ENCODE results near the gene POLR1E. TPM values are rescaled to one million over a fixed set of nuclear protein-coding genes. Genes with fewer than 3 reads are reported as not detected.

The POLR1E gene
- total RNA-seq, 4 donors from 2014 or later: 4.0 to 21.5 (median 8.1) TPM

GRCh38 chr9:37541465-37541864 is 55.7 kb downstream of the POLR1E start:
- Histone ChIP-seq H3K4me3 (no peak overlapping the region), H3K4me1 (no peaks in the 10 kb centered on the region), H3K36me3 (peaks cover 0 to 3% (median 0%) of the 10 kb centered on the region in 3 donors), H3K27me3 (no peaks in the 10 kb centered on the region), H3K27ac (no peak overlapping the region), H3K9me3 (no peaks in the 10 kb centered on the region)
- no peak for DNase-seq
- TF ChIP-seq, protein P1, sequence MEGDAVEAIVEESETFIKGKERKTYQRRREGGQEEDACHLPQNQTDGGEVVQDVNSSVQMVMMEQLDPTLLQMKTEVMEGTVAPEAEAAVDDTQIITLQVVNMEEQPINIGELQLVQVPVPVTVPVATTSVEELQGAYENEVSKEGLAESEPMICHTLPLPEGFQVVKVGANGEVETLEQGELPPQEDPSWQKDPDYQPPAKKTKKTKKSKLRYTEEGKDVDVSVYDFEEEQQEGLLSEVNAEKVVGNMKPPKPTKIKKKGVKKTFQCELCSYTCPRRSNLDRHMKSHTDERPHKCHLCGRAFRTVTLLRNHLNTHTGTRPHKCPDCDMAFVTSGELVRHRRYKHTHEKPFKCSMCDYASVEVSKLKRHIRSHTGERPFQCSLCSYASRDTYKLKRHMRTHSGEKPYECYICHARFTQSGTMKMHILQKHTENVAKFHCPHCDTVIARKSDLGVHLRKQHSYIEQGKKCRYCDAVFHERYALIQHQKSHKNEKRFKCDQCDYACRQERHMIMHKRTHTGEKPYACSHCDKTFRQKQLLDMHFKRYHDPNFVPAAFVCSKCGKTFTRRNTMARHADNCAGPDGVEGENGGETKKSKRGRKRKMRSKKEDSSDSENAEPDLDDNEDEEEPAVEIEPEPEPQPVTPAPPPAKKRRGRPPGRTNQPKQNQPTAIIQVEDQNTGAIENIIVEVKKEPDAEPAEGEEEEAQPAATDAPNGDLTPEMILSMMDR (IDR thresholded peaks at IDR 0.05): no peak
- TF ChIP-seq POLR2A (IDR thresholded peaks at IDR 0.05): no peak

- Histone ChIP-seq H3K27me3 (no peaks in the 10 kb centered on the region), H3K9me3 (no peaks in the 10 kb centered on the region), H3K4me3 (no peak overlapping the region), H3K27ac (no peak overlapping the region), H3K36me3 (no peaks in the 10 kb centered on the region), H3K4me1 (no peaks in the 10 kb centered on the region)
- TF ChIP-seq, protein P1 (IDR thresholded peaks at IDR 0.05): no peak
- no peak for TF ChIP-seq POLR2A (IDR thresholded peaks at IDR 0.05)
- no peak for DNase-seq
These were observed 56.7 kb downstream of the POLR1E start for GRCh38 chr9:37542488-37542887.

GRCh38 chr9:37542895-37543294 is 57.1 kb downstream of the POLR1E start:
- H3K27me3 ChIP-seq: no peaks in the 10 kb centered on the region
- no peaks in the 10 kb centered on the region for H3K4me1 ChIP-seq
- H3K27ac ChIP-seq: no peak overlapping the region
- no peaks in the 10 kb centered on the region for H3K9me3 ChIP-seq
- H3K36me3 ChIP-seq: no peaks in the 10 kb centered on the region
- no peak overlapping the region for H3K4me3 ChIP-seq
- TF ChIP-seq, protein P1 (IDR thresholded peaks at IDR 0.05): no peak
- no peak for TF ChIP-seq POLR2A (IDR thresholded peaks at IDR 0.05)
- no peak for DNase-seq

- no peak overlapping the region for H3K4me3 ChIP-seq
- TF ChIP-seq POLR2A (IDR thresholded peaks at IDR 0.05): no peak
- TF ChIP-seq, protein P1 (IDR thresholded peaks at IDR 0.05): no peak
- no peak for DNase-seq
- no peak overlapping the region for H3K27ac ChIP-seq
- H3K36me3 ChIP-seq: no peaks in the 10 kb centered on the region
- H3K4me1 ChIP-seq: no peaks in the 10 kb centered on the region
- no peaks in the 10 kb centered on the region for H3K27me3 ChIP-seq
- H3K9me3 ChIP-seq: no peaks in the 10 kb centered on the region
These were observed 57.7 kb downstream of the POLR1E start for GRCh38 chr9:37543468-37543867.

DNA sequence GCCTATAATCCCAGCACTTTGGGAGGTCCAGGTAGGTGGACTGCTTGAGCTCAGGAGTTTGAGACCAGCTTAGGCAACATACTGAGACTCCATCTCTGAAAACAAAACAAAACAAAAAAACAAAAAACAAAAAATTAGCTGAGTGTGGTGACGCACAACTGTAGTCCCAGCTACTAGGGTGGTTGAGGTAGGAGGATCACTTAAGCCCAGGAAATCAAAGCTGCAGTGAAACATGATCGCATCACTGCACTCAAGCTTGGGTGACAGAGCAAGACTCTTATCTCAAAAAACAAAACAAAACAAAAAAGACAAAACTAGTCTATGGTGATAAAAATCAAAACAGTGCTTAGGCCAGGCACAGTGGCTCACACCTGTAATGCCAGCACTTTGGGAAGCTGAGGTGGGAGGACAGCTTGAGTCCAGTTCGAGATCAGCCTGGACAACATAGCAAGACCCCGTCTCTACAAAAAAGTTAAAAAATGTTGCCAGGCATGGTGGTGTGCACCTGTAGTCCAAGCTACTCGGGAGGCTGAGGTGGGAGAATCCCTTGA is 61.7 kb downstream of the POLR1E start:
- H3K9me3 ChIP-seq: no peaks in the 10 kb centered on the region
- TF ChIP-seq, protein P1 (IDR thresholded peaks at IDR 0.05): no peak
- TF ChIP-seq POLR2A (IDR thresholded peaks at IDR 0.05): no peak
- H3K4me1 ChIP-seq: no peaks in the 10 kb centered on the region
- H3K27ac ChIP-seq: no peak overlapping the region
- DNase-seq: no peak
- no peaks in the 10 kb centered on the region for H3K36me3 ChIP-seq
- no peaks in the 10 kb centered on the region for H3K27me3 ChIP-seq
- no peak overlapping the region for H3K4me3 ChIP-seq

- no peaks in the 10 kb centered on the region for H3K4me1 ChIP-seq
- no peaks in the 10 kb centered on the region for H3K27me3 ChIP-seq
- no peaks in the 10 kb centered on the region for H3K9me3 ChIP-seq
- H3K27ac ChIP-seq: no peak overlapping the region
- no peaks in the 10 kb centered on the region for H3K36me3 ChIP-seq
- no peak for TF ChIP-seq POLR2A (IDR thresholded peaks at IDR 0.05)
- TF ChIP-seq, protein P1 (IDR thresholded peaks at IDR 0.05): no peak
- no peak overlapping the region for H3K4me3 ChIP-seq
- DNase-seq: no peak
These were observed 63.8 kb downstream of the POLR1E start for GRCh38 chr9:37549527-37549926.

All from Peyer's patch (tissue), 4 donors.